Neural cell (in vitro differentiated cells): ENCODE measurements around the gene DNMT3A. TPM values are rescaled to one million over a fixed set of nuclear protein-coding genes. Genes with fewer than 3 reads are reported as not detected.

Experiments
- H2AFZ ChIP-seq: fragments of 200-600, 300-800 bp; sonication (generic), shearing (Covaris generic); 2 replicates; pipeline ENCODE4 v1.6.0; 2014; ENCODE audit warnings: low read depth, mild to moderate bottlenecking, antibody characterized with exemption, low read length, moderate library complexity
- H3F3A ChIP-seq: fragments of 200-600 bp; shearing (Covaris generic); 2 replicates; pipeline ENCODE4 v1.6.1; 2016; ENCODE audit warnings: mild to moderate bottlenecking, moderate library complexity, mixed read lengths, antibody characterized with exemption, low read length; ENCODE audit not compliant: insufficient read depth, poor library complexity, severe bottlenecking
- H3K27ac ChIP-seq: fragments of 200-600, 300-800 bp; sonication (generic), shearing (Covaris generic); 2 replicates; pipeline ENCODE4 v1.5.1; 2014; ENCODE audit warnings: mild to moderate bottlenecking, low read length, moderate library complexity
- H3K27me3 ChIP-seq: fragments of 300-800, 200-600 bp; sonication (generic), shearing (Covaris generic); 2 replicates; pipeline ENCODE4 v1.6.0; 2014; ENCODE audit warnings: mild to moderate bottlenecking, low read depth, low read length, moderate library complexity; ENCODE audit not compliant: insufficient read depth
- H3K36me3 ChIP-seq: fragments of 300-800, 200-600 bp; sonication (generic), shearing (Covaris generic); 2 replicates; pipeline ENCODE4 v1.5.1; 2014; ENCODE audit warnings: mild to moderate bottlenecking, antibody characterized with exemption, low read length, moderate library complexity; ENCODE audit not compliant: insufficient read depth
- H3K4me2 ChIP-seq: fragments of 300-800, 200-600 bp; sonication (generic), shearing (Covaris generic); 2 replicates; pipeline ENCODE4 v1.6.0; 2014; ENCODE audit warnings: mild to moderate bottlenecking, low read length
- H3K4me3 ChIP-seq: fragments of 300-800, 200-600 bp; sonication (generic), shearing (Covaris generic); 2 replicates; pipeline ENCODE4 v1.5.1; 2014; ENCODE audit warnings: mild to moderate bottlenecking, low read length, moderate library complexity
- H3K79me2 ChIP-seq: fragments of 200-600 bp; shearing (Covaris generic); replicated peaks from 2 replicates; pipeline ENCODE4 v1.6.0; 2014; ENCODE audit warnings: mild to moderate bottlenecking, low read length, moderate library complexity; ENCODE audit not compliant: insufficient read depth
- H3K9ac ChIP-seq: fragments of 300-800, 200-600 bp; sonication (generic), shearing (Covaris generic); 2 replicates; pipeline ENCODE4 v1.6.1; 2016; ENCODE audit warnings: mild to moderate bottlenecking, low read length, mixed read lengths
- H3K9me2 ChIP-seq: fragments of 200-600 bp; shearing (Covaris generic); 2 replicates; pipeline ENCODE4 v1.6.1; 2016; ENCODE audit warnings: mild to moderate bottlenecking, low read length, mixed read lengths; ENCODE audit not compliant: insufficient read depth
- H3K9me3 ChIP-seq: fragments of 200-600, 300-800 bp; sonication (generic), shearing (Covaris generic); 2 replicates; pipeline ENCODE4 v1.6.1; 2016; ENCODE audit warnings: mild to moderate bottlenecking, mixed run types, low read length, moderate library complexity, mixed read lengths
- H4K20me1 ChIP-seq: fragments of 200-600 bp; shearing (Covaris generic); 2 replicates; pipeline ENCODE4 v1.6.1; 2016; ENCODE audit warnings: mild to moderate bottlenecking, mixed run types; ENCODE audit not compliant: insufficient read depth
- EP300 ChIP-seq: fragments of 450-650 bp; conservative IDR thresholded peaks from 2 replicates; pipeline ENCODE4 v1.6.1; 2014; ENCODE audit warnings: antibody characterized with exemption, mild to moderate bottlenecking, moderate library complexity; ENCODE audit not compliant: poor library complexity, severe bottlenecking
- EZH2 ChIP-seq: fragments of 200-600, 300-800 bp; shearing (Covaris generic), sonication (generic); IDR thresholded peaks from 2 replicates; pipeline ENCODE4 v1.6.1; 2014; ENCODE audit warnings: antibody characterized with exemption, low read length, borderline replicate concordance, mild to moderate bottlenecking; ENCODE audit not compliant: insufficient read depth, poor library complexity, severe bottlenecking
- MXI1 ChIP-seq: fragments of 450-650 bp; conservative IDR thresholded peaks from 2 replicates; pipeline ENCODE4 v1.6.1; 2014; ENCODE audit warnings: antibody characterized with exemption, mild to moderate bottlenecking; ENCODE audit not compliant: poor library complexity, severe bottlenecking
- POLR2AphosphoS5 ChIP-seq: IDR thresholded peaks from 2 replicates; pipeline ENCODE4 v1.6.1; 2012
- RAD21 ChIP-seq: fragments of 450-650 bp; conservative IDR thresholded peaks from 2 replicates; pipeline ENCODE4 v1.6.1; 2014; ENCODE audit warnings: antibody characterized with exemption, mild to moderate bottlenecking, moderate library complexity
- SMC3 ChIP-seq: fragments of 450-650 bp; conservative IDR thresholded peaks from 2 replicates; pipeline ENCODE4 v1.6.1; 2014; ENCODE audit warnings: antibody characterized with exemption, mild to moderate bottlenecking, moderate library complexity; ENCODE audit not compliant: poor library complexity
- TAF1 ChIP-seq: IDR thresholded peaks from 2 replicates; pipeline ENCODE4 v1.6.1; 2012; ENCODE audit warnings: low read depth
- polyA plus RNA-seq: library from polyadenylated mRNA; depleted of rRNA; stranded (reverse); fragments of >200 nt; gene quantifications from 2 replicates; pipeline ENCODE4 v1.2.3, GENCODE V29; 2014
- TF ChIP-seq, protein P1 (sequence below): fragments of 450-650 bp; IDR thresholded peaks from 2 replicates; pipeline ENCODE4 v1.5.1; 2014; ENCODE audit warnings: antibody characterized with exemption, mild to moderate bottlenecking, moderate library complexity; ENCODE audit not compliant: poor library complexity, severe bottlenecking
- TF ChIP-seq, protein P2 (sequence below): IDR thresholded peaks from 2 replicates; pipeline ENCODE4 v1.6.1; 2012; ENCODE audit warnings: borderline replicate concordance

Gene DNMT3A
- polyA plus RNA-seq, 1 donor from 2014 or later: 33.0 TPM

DNA sequence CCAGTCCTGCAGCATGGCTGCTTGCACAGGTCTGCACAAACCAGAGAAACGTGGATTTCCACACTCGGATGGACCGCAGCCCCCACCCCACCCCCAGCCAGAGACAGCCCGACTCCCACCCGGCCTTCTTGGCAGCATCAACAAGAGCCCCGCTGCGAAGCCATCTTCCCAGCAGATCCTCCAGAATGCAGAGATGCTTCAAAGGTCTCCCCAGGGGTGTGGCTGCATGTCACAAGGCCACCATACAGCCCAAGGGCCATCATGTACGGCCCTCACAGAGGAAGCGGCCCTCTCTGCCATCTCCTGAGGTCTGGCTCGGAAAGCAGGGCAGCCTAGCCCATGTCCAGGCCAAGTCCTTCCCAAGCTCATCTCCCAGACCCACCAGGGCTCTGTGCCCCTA, 11.5 kb downstream of the DNMT3A start:
- Histone ChIP-seq H3F3A (no peaks in the 10 kb centered on the region), H3K9me2 (no peaks in the 10 kb centered on the region), H3K9ac (no peak overlapping the region), H3K4me3 (no peak overlapping the region), H2AFZ (no peak overlapping the region), H3K79me2 (peaks cover 8% of the 10 kb centered on the region), H4K20me1 (no peaks in the 10 kb centered on the region), H3K4me2 (no peak overlapping the region), H3K9me3 (peaks cover 3% of the 10 kb centered on the region), H3K27me3 (no peaks in the 10 kb centered on the region), H3K27ac (no peak overlapping the region), H3K36me3 (no peaks in the 10 kb centered on the region)
- TF ChIP-seq EP300: no peak
- TF ChIP-seq EZH2: no peak
- TF ChIP-seq, protein P1, sequence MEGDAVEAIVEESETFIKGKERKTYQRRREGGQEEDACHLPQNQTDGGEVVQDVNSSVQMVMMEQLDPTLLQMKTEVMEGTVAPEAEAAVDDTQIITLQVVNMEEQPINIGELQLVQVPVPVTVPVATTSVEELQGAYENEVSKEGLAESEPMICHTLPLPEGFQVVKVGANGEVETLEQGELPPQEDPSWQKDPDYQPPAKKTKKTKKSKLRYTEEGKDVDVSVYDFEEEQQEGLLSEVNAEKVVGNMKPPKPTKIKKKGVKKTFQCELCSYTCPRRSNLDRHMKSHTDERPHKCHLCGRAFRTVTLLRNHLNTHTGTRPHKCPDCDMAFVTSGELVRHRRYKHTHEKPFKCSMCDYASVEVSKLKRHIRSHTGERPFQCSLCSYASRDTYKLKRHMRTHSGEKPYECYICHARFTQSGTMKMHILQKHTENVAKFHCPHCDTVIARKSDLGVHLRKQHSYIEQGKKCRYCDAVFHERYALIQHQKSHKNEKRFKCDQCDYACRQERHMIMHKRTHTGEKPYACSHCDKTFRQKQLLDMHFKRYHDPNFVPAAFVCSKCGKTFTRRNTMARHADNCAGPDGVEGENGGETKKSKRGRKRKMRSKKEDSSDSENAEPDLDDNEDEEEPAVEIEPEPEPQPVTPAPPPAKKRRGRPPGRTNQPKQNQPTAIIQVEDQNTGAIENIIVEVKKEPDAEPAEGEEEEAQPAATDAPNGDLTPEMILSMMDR: no peak
- TF ChIP-seq SMC3: no peak
- TF ChIP-seq RAD21: no peak

DNA sequence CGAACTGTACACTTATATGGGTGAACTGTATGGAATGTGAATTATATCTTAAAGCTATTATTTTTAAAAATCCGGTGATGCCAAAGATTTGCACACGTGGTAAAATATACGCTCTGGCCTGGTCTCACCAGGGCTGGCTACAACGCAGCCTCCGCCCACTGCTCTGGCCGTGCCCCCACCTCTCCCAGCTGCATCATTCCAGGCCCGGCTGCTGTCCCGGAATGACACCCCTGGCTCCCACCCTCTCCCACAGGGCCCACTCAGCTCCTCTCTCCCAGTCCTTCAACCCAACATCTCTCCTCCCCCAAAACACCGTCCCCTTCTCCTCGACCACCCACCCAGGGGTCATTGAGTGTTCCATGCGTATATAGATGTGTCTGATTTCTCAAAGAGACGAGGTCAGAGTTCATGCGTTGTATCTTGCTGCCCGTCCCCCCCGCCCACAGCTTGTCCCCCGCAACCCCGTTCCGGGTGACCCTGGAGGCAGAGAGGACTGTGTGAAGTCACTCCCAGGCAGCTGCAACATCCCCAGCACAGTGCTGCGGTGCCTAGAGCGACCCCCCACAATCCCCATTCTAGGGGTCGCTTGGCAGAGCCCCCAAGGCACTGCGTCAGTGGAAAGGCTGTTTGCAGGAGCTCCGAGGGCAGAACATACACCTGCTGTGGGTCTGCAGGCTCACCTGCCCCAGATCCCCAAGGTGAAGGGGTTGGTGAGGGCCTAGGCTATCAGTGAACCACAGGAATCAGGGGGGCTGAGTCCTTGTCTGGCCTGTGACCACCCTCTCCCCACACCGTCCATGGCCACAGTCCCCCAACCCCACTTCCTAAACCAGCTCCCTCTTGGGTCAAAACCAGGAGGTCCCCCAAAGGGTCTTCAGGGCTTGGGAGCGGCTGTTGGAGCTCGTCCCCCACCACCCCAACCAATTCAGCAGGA, 13.3 kb downstream of the DNMT3A start:
- H3K9me2 ChIP-seq: no peaks in the 10 kb centered on the region
- H3K4me3 ChIP-seq: no peak overlapping the region
- H4K20me1 ChIP-seq: no peaks in the 10 kb centered on the region
- no peak overlapping the region for H3K9ac ChIP-seq
- H3F3A ChIP-seq: no peaks in the 10 kb centered on the region
- H3K4me2 ChIP-seq: no peak overlapping the region
- H3K27me3 ChIP-seq: no peaks in the 10 kb centered on the region
- H2AFZ ChIP-seq: no peak overlapping the region
- H3K79me2 ChIP-seq: peaks cover 8% of the 10 kb centered on the region
- no peaks in the 10 kb centered on the region for H3K36me3 ChIP-seq
- TF ChIP-seq RAD21: no peak
- TF ChIP-seq MXI1: no peak
- TF ChIP-seq, protein P2, sequence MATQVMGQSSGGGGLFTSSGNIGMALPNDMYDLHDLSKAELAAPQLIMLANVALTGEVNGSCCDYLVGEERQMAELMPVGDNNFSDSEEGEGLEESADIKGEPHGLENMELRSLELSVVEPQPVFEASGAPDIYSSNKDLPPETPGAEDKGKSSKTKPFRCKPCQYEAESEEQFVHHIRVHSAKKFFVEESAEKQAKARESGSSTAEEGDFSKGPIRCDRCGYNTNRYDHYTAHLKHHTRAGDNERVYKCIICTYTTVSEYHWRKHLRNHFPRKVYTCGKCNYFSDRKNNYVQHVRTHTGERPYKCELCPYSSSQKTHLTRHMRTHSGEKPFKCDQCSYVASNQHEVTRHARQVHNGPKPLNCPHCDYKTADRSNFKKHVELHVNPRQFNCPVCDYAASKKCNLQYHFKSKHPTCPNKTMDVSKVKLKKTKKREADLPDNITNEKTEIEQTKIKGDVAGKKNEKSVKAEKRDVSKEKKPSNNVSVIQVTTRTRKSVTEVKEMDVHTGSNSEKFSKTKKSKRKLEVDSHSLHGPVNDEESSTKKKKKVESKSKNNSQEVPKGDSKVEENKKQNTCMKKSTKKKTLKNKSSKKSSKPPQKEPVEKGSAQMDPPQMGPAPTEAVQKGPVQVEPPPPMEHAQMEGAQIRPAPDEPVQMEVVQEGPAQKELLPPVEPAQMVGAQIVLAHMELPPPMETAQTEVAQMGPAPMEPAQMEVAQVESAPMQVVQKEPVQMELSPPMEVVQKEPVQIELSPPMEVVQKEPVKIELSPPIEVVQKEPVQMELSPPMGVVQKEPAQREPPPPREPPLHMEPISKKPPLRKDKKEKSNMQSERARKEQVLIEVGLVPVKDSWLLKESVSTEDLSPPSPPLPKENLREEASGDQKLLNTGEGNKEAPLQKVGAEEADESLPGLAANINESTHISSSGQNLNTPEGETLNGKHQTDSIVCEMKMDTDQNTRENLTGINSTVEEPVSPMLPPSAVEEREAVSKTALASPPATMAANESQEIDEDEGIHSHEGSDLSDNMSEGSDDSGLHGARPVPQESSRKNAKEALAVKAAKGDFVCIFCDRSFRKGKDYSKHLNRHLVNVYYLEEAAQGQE: no peak
- TF ChIP-seq TAF1: no peak
- no peak for TF ChIP-seq POLR2AphosphoS5
- TF ChIP-seq, protein P1: no peak
- no peak for TF ChIP-seq SMC3
- TF ChIP-seq EP300: no peak
- TF ChIP-seq EZH2: no peak
- H3K27ac ChIP-seq: no peak overlapping the region
- H3K9me3 ChIP-seq: peaks cover 3% of the 10 kb centered on the region
